K562 (cell line): ENCODE measurements around the gene STEEP1. TPM values are rescaled to one million over a fixed set of nuclear protein-coding genes. Genes with fewer than 3 reads are reported as not detected.

Experiments
- BACH1 ChIP-seq: fragments of 200-800 bp; sonication (Bioruptor generic); IDR thresholded peaks from 2 replicates; pipeline ENCODE4 v1.6.1; 2016; ENCODE audit warnings: missing genetic modification characterization, missing compliant biosample characterization
- CEBPG ChIP-seq, 3 experiments: fragments of 200-800 bp in 1 of 3; sonication (Bioruptor generic) in 1 of 3; sonication (generic) in 1 of 3; formaldehyde crosslinking in 1 of 3; IDR thresholded peaks in 2 of 3; conservative IDR thresholded peaks in 1 of 3; 2 replicates each; pipeline versions ENCODE4 v1.6.1 to v1.8.0; 2016 to 2022; ENCODE audit warnings: missing compliant biosample characterization in 2 of 3, missing genetic modification characterization in 2 of 3, mild to moderate bottlenecking in 1 of 3, missing genetic modification reagents in 1 of 3
- E2F1 ChIP-seq: sonication (generic); formaldehyde crosslinking; IDR thresholded peaks from 2 replicates; pipeline ENCODE4 v1.8.1; 2023; ENCODE audit warnings: mild to moderate bottlenecking, missing genetic modification reagents, moderate library complexity
- ELF2 ChIP-seq: fragments of 250-450 bp; sonication (Bioruptor Pico); IDR thresholded peaks from 2 replicates; pipeline ENCODE4 v1.5.0; 2021; ENCODE audit warnings: mild to moderate bottlenecking
- FOXK2 ChIP-seq, 2 experiments: fragments of 450-650 bp; IDR thresholded peaks in 1 of 2; conservative IDR thresholded peaks in 1 of 2; 2 replicates each; pipeline ENCODE4 v1.6.1; 2016; ENCODE audit warnings: low read depth in 2 of 2, mild to moderate bottlenecking in 1 of 2
- GTF2A2 ChIP-seq: IDR thresholded peaks from 2 replicates; pipeline ENCODE4 v1.6.1; 2016; ENCODE audit warnings: mild to moderate bottlenecking, missing genetic modification characterization, missing compliant biosample characterization
- HCFC1 ChIP-seq: IDR thresholded peaks from 2 replicates; pipeline ENCODE4 v1.6.1; 2012; ENCODE audit warnings: low read depth, low read length, improper control_type of control experiment
- HSF4 ChIP-seq: fragments of 250-450 bp; sonication (Bioruptor Pico); IDR thresholded peaks from 2 replicates; pipeline ENCODE4 v2.1.2; 2022; ENCODE audit warnings: mild to moderate bottlenecking, moderate library complexity, borderline replicate concordance
- IRF2 ChIP-seq: sonication (generic); formaldehyde crosslinking; IDR thresholded peaks from 2 replicates; pipeline ENCODE4 v1.8.1; 2022; ENCODE audit warnings: mild to moderate bottlenecking, missing genetic modification reagents
- KLF16 ChIP-seq: IDR thresholded peaks from 2 replicates; pipeline ENCODE4 v1.6.1; 2016; ENCODE audit warnings: antibody characterized with exemption
- MAFG ChIP-seq: fragments of 450-650 bp; conservative IDR thresholded peaks from 2 replicates; pipeline ENCODE4 v1.6.1; 2016; ENCODE audit warnings: missing genetic modification characterization, missing compliant biosample characterization
- MAX ChIP-seq: sonication (generic); formaldehyde crosslinking; IDR thresholded peaks from 2 replicates; pipeline ENCODE4 v1.9.0; 2022; ENCODE audit warnings: mild to moderate bottlenecking, missing genetic modification reagents
- MBD2 ChIP-seq: sonication (generic); IDR thresholded peaks from 2 replicates; pipeline ENCODE4 v1.6.1; 2016; ENCODE audit warnings: low read depth, borderline replicate concordance
- MLLT1 ChIP-seq, 2 experiments: fragments of 450-650 bp; IDR thresholded peaks; 2 replicates each; pipeline ENCODE4 v1.6.1; 2016
- MTA1 ChIP-seq: fragments of 450-650 bp; IDR thresholded peaks from 2 replicates; pipeline ENCODE4 v1.6.1; 2017; ENCODE audit warnings: borderline replicate concordance
- RFX1 ChIP-seq: fragments of 450-650 bp; IDR thresholded peaks from 2 replicates; pipeline ENCODE4 v1.6.1; 2016; ENCODE audit warnings: mild to moderate bottlenecking, moderate library complexity
- SIX5 ChIP-seq, 2 experiments: IDR thresholded peaks; 2 replicates each; pipeline ENCODE4 v1.6.1; 2011; ENCODE audit warnings: low read length in 2 of 2, borderline replicate concordance in 1 of 2, low read depth in 1 of 2, mild to moderate bottlenecking in 1 of 2, moderate library complexity in 1 of 2; ENCODE audit not compliant: insufficient read depth in 1 of 2
- SMAD4 ChIP-seq: fragments of 250-450 bp; sonication (Bioruptor Pico); conservative IDR thresholded peaks from 2 replicates; pipeline ENCODE4 v1.8.0; 2021; ENCODE audit warnings: inconsistent platforms, mild to moderate bottlenecking, moderate library complexity
- SREBF1 ChIP-seq: fragments of 150-350 bp; IDR thresholded peaks from 2 replicates; pipeline ENCODE4 v1.6.1; 2014; ENCODE audit warnings: antibody characterized with exemption, low read depth, low read length, borderline replicate concordance
- SUPT5H ChIP-seq: fragments of 450-650 bp; IDR thresholded peaks from 2 replicates; pipeline ENCODE4 v1.6.1; 2016
- TAF1 ChIP-seq: IDR thresholded peaks from 2 replicates; pipeline ENCODE4 v1.6.1; 2011; ENCODE audit warnings: mild to moderate bottlenecking, low read length, moderate library complexity; ENCODE audit not compliant: insufficient read depth, control insufficient read depth, severe bottlenecking; ENCODE audit errors: extremely low read depth
- polyA plus RNA-seq, 8 experiments: library from polyadenylated mRNA; depleted of rRNA in 4 of 8; stranded (reverse) in 5 of 8; unstranded in 3 of 8; fragments of >200 nt; fragmentation: Nextera tagmentation in 2 of 8; fragmentation: Illumina TruSeq in 1 of 8; extraction: Ambion mirVana in 2 of 8; extraction: Trizol in 1 of 8; gene quantifications; 2 replicates each; pipeline versions ENCODE4 v1.2.1 to v1.2.3, GENCODE V29; 2011 to 2014; ENCODE audit warnings: inconsistent platforms in 1 of 8, missing spikeins in 1 of 8
- total RNA-seq, 7 experiments: library from RNA; depleted of rRNA in 6 of 7; stranded (reverse); fragments of >200 nt in 6 of 7; fragmentation: Illumina TruSeq in 2 of 7; extraction: Trizol in 2 of 7; gene quantifications; 2 replicates each; pipeline versions ENCODE4 v1.2.1 to v1.2.3, GENCODE V29; 2011 to 2021; ENCODE audit warnings: low replicate concordance in 1 of 7
- TF ChIP-seq, protein P1 (sequence below): fragments of 450-650 bp; formaldehyde crosslinking; IDR thresholded peaks from 2 replicates; pipeline ENCODE4 v1.4.0; 2022; ENCODE audit warnings: missing genetic modification characterization

STEEP1 gene
- total and polyA plus RNA-seq, 9 of the 15 experiments (the other 6 are each of a cell fraction or from before 2014, with no cell fraction given): 15.0 to 73.7 (median 40.3) TPM

- TF ChIP-seq, protein P1, sequence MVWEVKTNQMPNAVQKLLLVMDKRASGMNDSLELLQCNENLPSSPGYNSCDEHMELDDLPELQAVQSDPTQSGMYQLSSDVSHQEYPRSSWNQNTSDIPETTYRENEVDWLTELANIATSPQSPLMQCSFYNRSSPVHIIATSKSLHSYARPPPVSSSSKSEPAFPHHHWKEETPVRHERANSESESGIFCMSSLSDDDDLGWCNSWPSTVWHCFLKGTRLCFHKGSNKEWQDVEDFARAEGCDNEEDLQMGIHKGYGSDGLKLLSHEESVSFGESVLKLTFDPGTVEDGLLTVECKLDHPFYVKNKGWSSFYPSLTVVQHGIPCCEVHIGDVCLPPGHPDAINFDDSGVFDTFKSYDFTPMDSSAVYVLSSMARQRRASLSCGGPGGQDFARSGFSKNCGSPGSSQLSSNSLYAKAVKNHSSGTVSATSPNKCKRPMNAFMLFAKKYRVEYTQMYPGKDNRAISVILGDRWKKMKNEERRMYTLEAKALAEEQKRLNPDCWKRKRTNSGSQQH (CRISPR knock-in tag): 0 out of 2 replicates have a peak, but pooled peaks have one; percentile 19
- TF ChIP-seq KLF16 (no peak), ELF2 (CRISPR knock-in tag) (0 out of 2 replicates have a peak, but pooled peaks have one; percentile 35), SREBF1 (peak; percentile 59; the same call in 1 of the 2 replicates), SUPT5H (peak; percentile 97), SMAD4 (CRISPR knock-in tag) (peak; percentile 69; the same call in 1 of the 2 replicates), MBD2 (peak; percentile 93), MAFG (tag) (peak; percentile 47; the same call in 1 of the 2 replicates), GTF2A2 (tag) (peak; percentile 47; the same call in 1 of the 2 replicates), MLLT1 (IDR thresholded peaks at IDR 0.05) (peak in 1 of 2 experiments; percentile 8; a peak in 1 of 4 replicates), BACH1 (tag) (0 out of 2 replicates have a peak, but pooled peaks have one; percentile 17), HCFC1 (peak; percentile 40; the same call in 1 of the 2 replicates), TAF1 (peak; percentile 92), MTA1 (no peak), RFX1 (peak; percentile 11; the same call in 1 of the 2 replicates), SIX5 (IDR thresholded peaks at IDR 0.05; ENCODE audit: borderline replicate concordance in 1 of 2, insufficient read depth in 1 of 2, low read depth in 1 of 2, low read length in 2 of 2) (peak in 1 of 2 experiments; percentile 45; a peak in 1 of 4 replicates), CEBPG (CRISPR knock-in tag; IDR thresholded peaks at IDR 0.05) (no peak), CEBPG (tag; conservative IDR thresholded peaks at IDR 0.05 in 1 of 2, IDR thresholded peaks at IDR 0.05 in 1 of 2) (no peak), IRF2 (no peak), MAX (CRISPR knock-in tag) (peak; percentile 63), E2F1 (CRISPR knock-in tag) (peak; percentile 73; the same call in 1 of the 2 replicates), FOXK2 (conservative IDR thresholded peaks at IDR 0.05 in 1 of 2, IDR thresholded peaks at IDR 0.05 in 1 of 2; ENCODE audit: low read depth in 2 of 2) (peak; percentile 31 to 99; a peak in 3 of 4 replicates), HSF4 (CRISPR knock-in tag) (no peak)
These were observed 9.4 kb upstream of the STEEP1 start, which contains the start of gene UBE2A (continued) for GRCh38 chrX:119574394-119575266.
